A549 (cell line): ENCODE measurements around the gene PDCD1. TPM values are rescaled to one million over a fixed set of nuclear protein-coding genes. Genes with fewer than 3 reads are reported as not detected.

Experiments used
- ATAC-seq, 2 experiments: fragments of 200-7000 bp in 1 of 2; fragments of >200 bp in 1 of 2; cut with Nextera tagmentation in 1 of 2; cut with Tn5 transposase in 1 of 2; 3 replicates each; pipeline versions ENCODE4 v1.8.0 to v1.9.1; 2018 to 2020; ENCODE audit warnings: mild to moderate bottlenecking in 1 of 2, moderate library complexity in 1 of 2
- CTCF ChIA-PET: fragments of 300-600 bp; sonication (Branson Sonifier 250); formaldehyde crosslinking; extraction: SDS; loops from one replicate; lab custom pipeline; 2021; ENCODE audit warnings: antibody characterized with exemption, inconsistent platforms; lab: Yijun Ruan, JAX
- POLR2A ChIA-PET: fragments of 350-600 bp; formaldehyde crosslinking; extraction: SDS; loops from one replicate; lab custom pipeline; 2021; ENCODE audit warnings: antibody characterized with exemption, inconsistent platforms; lab: Yijun Ruan, JAX
- DNase-seq, 2 experiments: peaks; one replicate each; pipeline versions ENCODE4 v3.0.0 to v3.0.0-alpha.2; 2011 to 2016; ENCODE audit warnings: low read depth in 1 of 2, low spot score in 1 of 2
- FAIRE-seq: peaks from 2 replicates; lab custom pipeline; 2011; peaks lifted over from hg19 to GRCh38; lab: Jason Lieb, UNC
- H3K27ac ChIP-seq, 2 experiments: fragments of >200 bp; sonication (Bioruptor Twin); formaldehyde crosslinking; 3 replicates each; pipeline ENCODE4 v1.5.1; 2016 to 2017
- H3K4me1 ChIP-seq: fragments of >200 bp; sonication (Bioruptor Twin); formaldehyde crosslinking; 3 replicates; pipeline ENCODE4 v1.6.1; 2016
- H3K4me2 ChIP-seq: fragments of >200 bp; sonication (Bioruptor Twin); formaldehyde crosslinking; 3 replicates; pipeline ENCODE4 v1.6.1; 2016
- H3K4me3 ChIP-seq: fragments of >200 bp; sonication (Bioruptor Twin); formaldehyde crosslinking; 3 replicates; pipeline ENCODE4 v1.5.1; 2016
- H3K9me3 ChIP-seq: fragments of >200 bp; sonication (Bioruptor Twin); formaldehyde crosslinking; 3 replicates; pipeline ENCODE4 v1.6.1; 2016
- BHLHE40 ChIP-seq: IDR thresholded peaks from 2 replicates; pipeline ENCODE4 v1.6.1; 2012; ENCODE audit warnings: low read depth, low read length, inconsistent platforms
- CEBPB ChIP-seq, 2 experiments: fragments of >200 bp in 1 of 2; sonication (Bioruptor Twin) in 1 of 2; formaldehyde crosslinking in 1 of 2; IDR thresholded peaks; 2 replicates each; pipeline ENCODE4 v1.6.1; 2012 to 2016
- CHD4 ChIP-seq: fragments of 200-600 bp; sonication (generic); IDR thresholded peaks from 2 replicates; pipeline ENCODE4 v1.6.1; 2016; ENCODE audit warnings: antibody characterized with exemption, mild to moderate bottlenecking, borderline replicate concordance
- EHMT2 ChIP-seq: fragments of 200-600 bp; sonication (generic); IDR thresholded peaks from 2 replicates; pipeline ENCODE4 v1.6.1; 2016; ENCODE audit warnings: antibody characterized with exemption, low read depth, mild to moderate bottlenecking, moderate library complexity
- EP300 ChIP-seq, 2 experiments: fragments of >200 bp; sonication (Bioruptor Twin); formaldehyde crosslinking; IDR thresholded peaks; 2 replicates in 1 of 2; 3 replicates in 1 of 2; pipeline ENCODE4 v1.6.1; 2016 to 2017
- FOSL2 ChIP-seq, 2 experiments: fragments of 450-650 bp in 1 of 2; fragments of >200 bp in 1 of 2; sonication (Bioruptor Twin) in 1 of 2; formaldehyde crosslinking; IDR thresholded peaks; 2 replicates each; pipeline versions ENCODE4 v1.5.0 to v1.6.1; 2016 to 2020; ENCODE audit warnings: mild to moderate bottlenecking in 1 of 2, moderate library complexity in 1 of 2
- GATA3 ChIP-seq: IDR thresholded peaks from 2 replicates; pipeline ENCODE4 v1.6.1; 2012; ENCODE audit warnings: borderline replicate concordance
- HOXB13 ChIP-seq: fragments of 250-450 bp; sonication (Bioruptor Pico); IDR thresholded peaks from 2 replicates; pipeline ENCODE4 v1.5.0; 2020; ENCODE audit warnings: low read depth, mild to moderate bottlenecking, moderate library complexity
- JUN ChIP-seq, 2 experiments: fragments of >200 bp; sonication (Bioruptor Twin); formaldehyde crosslinking; IDR thresholded peaks; 2 replicates in 1 of 2; 3 replicates in 1 of 2; pipeline ENCODE4 v1.6.1; 2016 to 2017
- KDM1A ChIP-seq: fragments of 200-600 bp; sonication (generic); IDR thresholded peaks from 2 replicates; pipeline ENCODE4 v1.6.1; 2016; ENCODE audit warnings: low read depth, mild to moderate bottlenecking
- MAX ChIP-seq: IDR thresholded peaks from 2 replicates; pipeline ENCODE4 v1.6.1; 2012
- MYC ChIP-seq: IDR thresholded peaks from 2 replicates; pipeline ENCODE4 v1.6.1; 2012; ENCODE audit warnings: mild to moderate bottlenecking, inconsistent platforms, low read length, improper control_type of control experiment, borderline replicate concordance
- POLR2AphosphoS2 ChIP-seq: conservative IDR thresholded peaks from 2 replicates; pipeline ENCODE4 v1.6.1; 2012; ENCODE audit warnings: low read length, improper control_type of control experiment, inconsistent platforms
- RAD21 ChIP-seq, 2 experiments: fragments of >200 bp in 1 of 2; sonication (Bioruptor Twin) in 1 of 2; formaldehyde crosslinking in 1 of 2; IDR thresholded peaks in 1 of 2; conservative IDR thresholded peaks in 1 of 2; 2 replicates in 1 of 2; 3 replicates in 1 of 2; pipeline ENCODE4 v1.6.1; 2012 to 2018; ENCODE audit warnings: inconsistent platforms in 1 of 2
- RARB ChIP-seq: fragments of 250-450 bp; sonication (Bioruptor Pico); IDR thresholded peaks from 2 replicates; pipeline ENCODE4 v1.8.0; 2021; ENCODE audit warnings: mild to moderate bottlenecking, moderate library complexity
- RCOR1 ChIP-seq: fragments of 150-350 bp; IDR thresholded peaks from 2 replicates; pipeline ENCODE4 v1.6.1; 2014; ENCODE audit warnings: antibody characterized with exemption, low read length, low read depth
- RNF2 ChIP-seq: fragments of 200-600 bp; sonication (generic); IDR thresholded peaks from 2 replicates; pipeline ENCODE4 v1.6.1; 2016; ENCODE audit warnings: low read depth, mild to moderate bottlenecking, antibody characterized with exemption, moderate library complexity, borderline replicate concordance
- TFCP2L1 ChIP-seq: fragments of 250-450 bp; sonication (Bioruptor Pico); IDR thresholded peaks from 2 replicates; pipeline ENCODE4 v1.5.0; 2021; ENCODE audit warnings: mild to moderate bottlenecking
- TP53 ChIP-seq: fragments of 250-450 bp; sonication (Bioruptor Pico); IDR thresholded peaks from 2 replicates; pipeline ENCODE4 v1.5.0; 2021; ENCODE audit warnings: mild to moderate bottlenecking, moderate library complexity
- ZC3H11A ChIP-seq: fragments of 450-650 bp; IDR thresholded peaks from 2 replicates; pipeline ENCODE4 v1.6.1; 2014; ENCODE audit warnings: antibody characterized with exemption, mild to moderate bottlenecking
- ZFP36 ChIP-seq: fragments of 450-650 bp; IDR thresholded peaks from 2 replicates; pipeline ENCODE4 v1.6.1; 2014; ENCODE audit warnings: borderline replicate concordance; ENCODE audit not compliant: partially characterized antibody
- ZNF302 ChIP-seq: fragments of 250-450 bp; sonication (Bioruptor Pico); IDR thresholded peaks from 2 replicates; pipeline ENCODE4 v1.9.0; 2021; ENCODE audit warnings: inconsistent platforms, mild to moderate bottlenecking, moderate library complexity
- WGBS: methylation state at CpG from one replicate; pipeline ENCODE4 v1.1.6; 2017; ENCODE audit errors: missing lambda C conversion rate; 5-methylcytosine and 5-hydroxymethylcytosine counted together
- polyA plus RNA-seq, 4 experiments: library from polyadenylated mRNA; depleted of rRNA in 3 of 4; stranded (reverse); fragments of >200 nt; fragmentation: RNase III in 1 of 4; extraction: RNeasy Plus Mini Kit Qiagen cat#74134 plus additional on column Dnase treatment in 1 of 4; gene quantifications; 2 replicates in 3 of 4; 3 replicates in 1 of 4; pipeline ENCODE4 v1.2.3, GENCODE V29; 2011 to 2017
- TF ChIP-seq, protein P1 (sequence below): fragments of 150-350 bp; IDR thresholded peaks from 2 replicates; pipeline ENCODE4 v1.6.1; 2014; ENCODE audit warnings: low read depth, mild to moderate bottlenecking, low read length
- TF ChIP-seq, protein P2 (sequence below): fragments of 250-450 bp; sonication (Bioruptor Pico); IDR thresholded peaks from 2 replicates; pipeline ENCODE4 v1.5.0; 2021; ENCODE audit warnings: mild to moderate bottlenecking, moderate library complexity, borderline replicate concordance
- TF ChIP-seq, protein P3 (sequence below): fragments of 450-650 bp; IDR thresholded peaks from 2 replicates; pipeline ENCODE4 v1.6.1; 2014; ENCODE audit warnings: antibody characterized with exemption

The PDCD1 gene
- polyA plus RNA-seq, 2 of the 4 experiments (the other 2 are of a cell fraction), result not detected

- H3K4me1 ChIP-seq, result 0 out of 3 replicates have a peak, but pooled peaks cover 3% of the 10 kb centered on the region
- no peak for TF ChIP-seq RARB (CRISPR knock-in tag)
- no peak for TF ChIP-seq ZC3H11A
- no peak for TF ChIP-seq CHD4
- no peak for TF ChIP-seq POLR2AphosphoS2
- TF ChIP-seq ZNF302 (CRISPR knock-in tag), result no peak
- no peak for TF ChIP-seq MYC
- no peak for TF ChIP-seq JUN (IDR thresholded peaks at IDR 0.05)
- TF ChIP-seq TFCP2L1 (CRISPR knock-in tag), result no peak
- TF ChIP-seq TP53 (CRISPR knock-in tag), result no peak
- no peak for TF ChIP-seq FOSL2 (IDR thresholded peaks at IDR 0.05)
- TF ChIP-seq FOSL2 (CRISPR knock-in tag; IDR thresholded peaks at IDR 0.05), result no peak
- TF ChIP-seq, protein P1, sequence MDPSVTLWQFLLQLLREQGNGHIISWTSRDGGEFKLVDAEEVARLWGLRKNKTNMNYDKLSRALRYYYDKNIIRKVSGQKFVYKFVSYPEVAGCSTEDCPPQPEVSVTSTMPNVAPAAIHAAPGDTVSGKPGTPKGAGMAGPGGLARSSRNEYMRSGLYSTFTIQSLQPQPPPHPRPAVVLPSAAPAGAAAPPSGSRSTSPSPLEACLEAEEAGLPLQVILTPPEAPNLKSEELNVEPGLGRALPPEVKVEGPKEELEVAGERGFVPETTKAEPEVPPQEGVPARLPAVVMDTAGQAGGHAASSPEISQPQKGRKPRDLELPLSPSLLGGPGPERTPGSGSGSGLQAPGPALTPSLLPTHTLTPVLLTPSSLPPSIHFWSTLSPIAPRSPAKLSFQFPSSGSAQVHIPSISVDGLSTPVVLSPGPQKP, result no peak
- no peak for TF ChIP-seq RAD21 (conservative IDR thresholded peaks at IDR 0.05 in 1 of 2, IDR thresholded peaks at IDR 0.05 in 1 of 2)
- TF ChIP-seq KDM1A, result no peak
- TF ChIP-seq MAX, result no peak
- TF ChIP-seq BHLHE40, result no peak
- no peak for TF ChIP-seq GATA3
- TF ChIP-seq, protein P2, sequence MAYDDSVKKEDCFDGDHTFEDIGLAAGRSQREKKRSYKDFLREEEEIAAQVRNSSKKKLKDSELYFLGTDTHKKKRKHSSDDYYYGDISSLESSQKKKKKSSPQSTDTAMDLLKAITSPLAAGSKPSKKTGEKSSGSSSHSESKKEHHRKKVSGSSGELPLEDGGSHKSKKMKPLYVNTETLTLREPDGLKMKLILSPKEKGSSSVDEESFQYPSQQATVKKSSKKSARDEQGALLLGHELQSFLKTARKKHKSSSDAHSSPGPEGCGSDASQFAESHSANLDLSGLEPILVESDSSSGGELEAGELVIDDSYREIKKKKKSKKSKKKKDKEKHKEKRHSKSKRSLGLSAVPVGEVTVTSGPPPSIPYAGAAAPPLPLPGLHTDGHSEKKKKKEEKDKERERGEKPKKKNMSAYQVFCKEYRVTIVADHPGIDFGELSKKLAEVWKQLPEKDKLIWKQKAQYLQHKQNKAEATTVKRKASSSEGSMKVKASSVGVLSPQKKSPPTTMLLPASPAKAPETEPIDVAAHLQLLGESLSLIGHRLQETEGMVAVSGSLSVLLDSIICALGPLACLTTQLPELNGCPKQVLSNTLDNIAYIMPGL (CRISPR knock-in tag), result no peak
- TF ChIP-seq EHMT2, result no peak
- WGBS, result 43% methylated on average over 13 of the region's 13 CpGs
- no peaks in the 10 kb centered on the region for H3K9me3 ChIP-seq
- ATAC-seq (no peak), FAIRE-seq (no peak), DNase-seq (no peak)
- H3K4me3 ChIP-seq, result no peak overlapping the region
- H3K27ac ChIP-seq, result no peak overlapping the region
- ChIA-PET POLR2A (interaction anchor here (1.2 kb wide), 1 partner anchor 136 kb away, joined by 3 read pairs; no protein-coding TSS in a partner anchor), CTCF (interaction anchor here (1.0 kb wide), 1 partner anchor 29 kb away, joined by 3 read pairs; no protein-coding TSS in a partner anchor)
- H3K4me2 ChIP-seq, result no peak overlapping the region
Observed at GRCh38 chr2:241837197-241837965, 21.3 kb downstream of the PDCD1 start.

- ChIA-PET CTCF (interaction anchor here (1.0 kb wide), 1 partner anchor 30 kb away, joined by 3 read pairs; no protein-coding TSS in a partner anchor), POLR2A (interaction anchor here (1.2 kb wide), 1 partner anchor 135 kb away, joined by 3 read pairs; no protein-coding TSS in a partner anchor)
- Histone ChIP-seq H3K9me3 (no peaks in the 10 kb centered on the region), H3K4me3 (no peak overlapping the region), H3K4me2 (no peak overlapping the region), H3K27ac (no peak overlapping the region), H3K4me1 (0 out of 3 replicates have a peak, but pooled peaks cover 3% of the 10 kb centered on the region)
- DNase-seq (no peak), ATAC-seq (0 out of 6 replicates have a peak, but pooled peaks of 1 of the 2 experiments have one; percentile 37), FAIRE-seq (no peak)
- 40% methylated on average over 6 of the region's 6 CpGs for WGBS
- TF ChIP-seq RNF2, result no peak
- no peak for TF ChIP-seq EP300 (IDR thresholded peaks at IDR 0.05)
- no peak for TF ChIP-seq EHMT2
- TF ChIP-seq MYC, result no peak
- TF ChIP-seq FOSL2 (IDR thresholded peaks at IDR 0.05), result no peak
- no peak for TF ChIP-seq FOSL2 (CRISPR knock-in tag; IDR thresholded peaks at IDR 0.05)
- no peak for TF ChIP-seq CEBPB (IDR thresholded peaks at IDR 0.05)
- TF ChIP-seq, protein P3, sequence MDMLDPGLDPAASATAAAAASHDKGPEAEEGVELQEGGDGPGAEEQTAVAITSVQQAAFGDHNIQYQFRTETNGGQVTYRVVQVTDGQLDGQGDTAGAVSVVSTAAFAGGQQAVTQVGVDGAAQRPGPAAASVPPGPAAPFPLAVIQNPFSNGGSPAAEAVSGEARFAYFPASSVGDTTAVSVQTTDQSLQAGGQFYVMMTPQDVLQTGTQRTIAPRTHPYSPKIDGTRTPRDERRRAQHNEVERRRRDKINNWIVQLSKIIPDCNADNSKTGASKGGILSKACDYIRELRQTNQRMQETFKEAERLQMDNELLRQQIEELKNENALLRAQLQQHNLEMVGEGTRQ, result no peak
- TF ChIP-seq RCOR1, result no peak
- no peak for TF ChIP-seq HOXB13 (CRISPR knock-in tag)
- no peak for TF ChIP-seq ZFP36
Observed at GRCh38 chr2:241836292-241836691, 22.4 kb downstream of the PDCD1 start.
